ENCODE measurements around the gene TCEA2. TPM values are rescaled to one million over a fixed set of nuclear protein-coding genes. Genes with fewer than 3 reads are reported as not detected.
A peak's percentile ranks its signal among the peaks of the same experiment; 100 is the strongest.

TCEA2 gene
- total and polyA plus RNA-seq, 2 of the 13 experiments (the other 11 are each of a cell fraction or from before 2014, with no cell fraction given): 28.1 to 33.7 TPM

DNA sequence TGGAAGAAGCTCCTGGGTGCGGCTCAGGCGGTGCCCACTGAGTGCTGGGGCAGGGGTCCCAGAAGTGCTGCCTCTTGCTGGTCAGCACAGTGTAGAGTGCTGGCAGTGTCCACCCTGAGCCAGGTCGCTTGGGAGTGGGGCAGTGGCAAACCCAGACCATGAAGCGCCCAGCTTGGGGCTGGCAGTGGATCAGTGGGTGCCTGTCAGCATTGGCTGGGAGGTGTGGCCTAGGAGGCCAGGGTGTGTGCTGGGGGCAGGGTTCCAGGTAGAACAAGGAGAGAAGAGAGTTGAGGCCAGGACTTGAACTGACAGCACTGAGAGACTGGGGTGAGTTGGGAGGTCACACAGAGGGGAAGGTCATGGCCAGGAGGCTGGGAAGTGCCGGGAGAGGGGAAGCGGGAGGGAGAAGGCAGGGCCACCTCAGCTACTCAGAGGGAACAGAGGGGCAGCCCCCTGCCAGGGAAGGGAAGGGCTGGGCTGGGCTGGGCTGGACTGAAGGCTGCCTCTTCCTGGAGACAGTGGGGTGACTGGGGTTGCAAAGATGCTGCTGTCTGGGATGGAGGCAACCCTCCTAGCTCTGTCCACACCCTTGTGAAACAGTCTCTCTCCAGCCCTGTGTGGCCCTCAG lies 4.1 kb downstream of the TCEA2 start (continued):
- TF ChIP-seq AGO1 (IDR thresholded peaks at IDR 0.05; ENCODE audit: low read depth, low read length, poor library complexity, severe bottlenecking) (peak; percentile 64), EED (CRISPR knock-in tag; IDR thresholded peaks at IDR 0.05) (no peak), SIX1 (CRISPR knock-in tag; IDR thresholded peaks at IDR 0.05; ENCODE audit: borderline replicate concordance) (no peak), ZNF251 (CRISPR knock-in tag; IDR thresholded peaks at IDR 0.05) (no peak), U2AF2 (IDR thresholded peaks at IDR 0.05; ENCODE audit: low read depth, low read length) (no peak), WIZ (CRISPR knock-in tag; IDR thresholded peaks at IDR 0.05) (no peak), SYNCRIP (IDR thresholded peaks at IDR 0.05; ENCODE audit: insufficient read depth, low read depth, low read length) (no peak), ZNF557 (CRISPR knock-in tag; IDR thresholded peaks at IDR 0.05) (no peak), HNRNPLL (IDR thresholded peaks at IDR 0.05; ENCODE audit: low read depth, low read length, poor library complexity, severe bottlenecking) (no peak), CHCHD3 (CRISPR knock-in tag; IDR thresholded peaks at IDR 0.05) (no peak), ATF7 (IDR thresholded peaks at IDR 0.05) (no peak), ATF7 (CRISPR knock-in tag; IDR thresholded peaks at IDR 0.05) (no peak), NR2F2 (IDR thresholded peaks at IDR 0.05; ENCODE audit: borderline replicate concordance, low read depth) (no peak; the same call in 1 of the 2 replicates), XBP1 (CRISPR knock-in tag; IDR thresholded peaks at IDR 0.05) (no peak), EEA1 (CRISPR knock-in tag; IDR thresholded peaks at IDR 0.05; ENCODE audit: borderline replicate concordance) (0 out of 2 replicates have a peak, but pooled peaks have one; percentile 36), ZNF451 (CRISPR knock-in tag; IDR thresholded peaks at IDR 0.05) (no peak), ZNF572 (CRISPR knock-in tag; IDR thresholded peaks at IDR 0.05) (peak; percentile 25; the same call in 1 of the 2 replicates), ZKSCAN1 (IDR thresholded peaks at IDR 0.05; ENCODE audit: low read length) (no peak), SRY (CRISPR knock-in tag; IDR thresholded peaks at IDR 0.05) (no peak; the same call in 1 of the 2 replicates), ZNF615 (CRISPR knock-in tag; IDR thresholded peaks at IDR 0.05; ENCODE audit: borderline replicate concordance) (no peak), NFRKB (IDR thresholded peaks at IDR 0.05) (no peak)
- TF ChIP-seq, protein P1, sequence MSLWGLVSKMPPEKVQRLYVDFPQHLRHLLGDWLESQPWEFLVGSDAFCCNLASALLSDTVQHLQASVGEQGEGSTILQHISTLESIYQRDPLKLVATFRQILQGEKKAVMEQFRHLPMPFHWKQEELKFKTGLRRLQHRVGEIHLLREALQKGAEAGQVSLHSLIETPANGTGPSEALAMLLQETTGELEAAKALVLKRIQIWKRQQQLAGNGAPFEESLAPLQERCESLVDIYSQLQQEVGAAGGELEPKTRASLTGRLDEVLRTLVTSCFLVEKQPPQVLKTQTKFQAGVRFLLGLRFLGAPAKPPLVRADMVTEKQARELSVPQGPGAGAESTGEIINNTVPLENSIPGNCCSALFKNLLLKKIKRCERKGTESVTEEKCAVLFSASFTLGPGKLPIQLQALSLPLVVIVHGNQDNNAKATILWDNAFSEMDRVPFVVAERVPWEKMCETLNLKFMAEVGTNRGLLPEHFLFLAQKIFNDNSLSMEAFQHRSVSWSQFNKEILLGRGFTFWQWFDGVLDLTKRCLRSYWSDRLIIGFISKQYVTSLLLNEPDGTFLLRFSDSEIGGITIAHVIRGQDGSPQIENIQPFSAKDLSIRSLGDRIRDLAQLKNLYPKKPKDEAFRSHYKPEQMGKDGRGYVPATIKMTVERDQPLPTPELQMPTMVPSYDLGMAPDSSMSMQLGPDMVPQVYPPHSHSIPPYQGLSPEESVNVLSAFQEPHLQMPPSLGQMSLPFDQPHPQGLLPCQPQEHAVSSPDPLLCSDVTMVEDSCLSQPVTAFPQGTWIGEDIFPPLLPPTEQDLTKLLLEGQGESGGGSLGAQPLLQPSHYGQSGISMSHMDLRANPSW (CRISPR knock-in tag; IDR thresholded peaks at IDR 0.05; ENCODE audit: borderline replicate concordance): no peak
- TF ChIP-seq, protein P2, sequence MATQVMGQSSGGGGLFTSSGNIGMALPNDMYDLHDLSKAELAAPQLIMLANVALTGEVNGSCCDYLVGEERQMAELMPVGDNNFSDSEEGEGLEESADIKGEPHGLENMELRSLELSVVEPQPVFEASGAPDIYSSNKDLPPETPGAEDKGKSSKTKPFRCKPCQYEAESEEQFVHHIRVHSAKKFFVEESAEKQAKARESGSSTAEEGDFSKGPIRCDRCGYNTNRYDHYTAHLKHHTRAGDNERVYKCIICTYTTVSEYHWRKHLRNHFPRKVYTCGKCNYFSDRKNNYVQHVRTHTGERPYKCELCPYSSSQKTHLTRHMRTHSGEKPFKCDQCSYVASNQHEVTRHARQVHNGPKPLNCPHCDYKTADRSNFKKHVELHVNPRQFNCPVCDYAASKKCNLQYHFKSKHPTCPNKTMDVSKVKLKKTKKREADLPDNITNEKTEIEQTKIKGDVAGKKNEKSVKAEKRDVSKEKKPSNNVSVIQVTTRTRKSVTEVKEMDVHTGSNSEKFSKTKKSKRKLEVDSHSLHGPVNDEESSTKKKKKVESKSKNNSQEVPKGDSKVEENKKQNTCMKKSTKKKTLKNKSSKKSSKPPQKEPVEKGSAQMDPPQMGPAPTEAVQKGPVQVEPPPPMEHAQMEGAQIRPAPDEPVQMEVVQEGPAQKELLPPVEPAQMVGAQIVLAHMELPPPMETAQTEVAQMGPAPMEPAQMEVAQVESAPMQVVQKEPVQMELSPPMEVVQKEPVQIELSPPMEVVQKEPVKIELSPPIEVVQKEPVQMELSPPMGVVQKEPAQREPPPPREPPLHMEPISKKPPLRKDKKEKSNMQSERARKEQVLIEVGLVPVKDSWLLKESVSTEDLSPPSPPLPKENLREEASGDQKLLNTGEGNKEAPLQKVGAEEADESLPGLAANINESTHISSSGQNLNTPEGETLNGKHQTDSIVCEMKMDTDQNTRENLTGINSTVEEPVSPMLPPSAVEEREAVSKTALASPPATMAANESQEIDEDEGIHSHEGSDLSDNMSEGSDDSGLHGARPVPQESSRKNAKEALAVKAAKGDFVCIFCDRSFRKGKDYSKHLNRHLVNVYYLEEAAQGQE (IDR thresholded peaks at IDR 0.05; ENCODE audit: borderline replicate concordance in 1 of 2, low read depth in 1 of 2, low read length in 2 of 2): no peak
- TF ChIP-seq, protein P3, sequence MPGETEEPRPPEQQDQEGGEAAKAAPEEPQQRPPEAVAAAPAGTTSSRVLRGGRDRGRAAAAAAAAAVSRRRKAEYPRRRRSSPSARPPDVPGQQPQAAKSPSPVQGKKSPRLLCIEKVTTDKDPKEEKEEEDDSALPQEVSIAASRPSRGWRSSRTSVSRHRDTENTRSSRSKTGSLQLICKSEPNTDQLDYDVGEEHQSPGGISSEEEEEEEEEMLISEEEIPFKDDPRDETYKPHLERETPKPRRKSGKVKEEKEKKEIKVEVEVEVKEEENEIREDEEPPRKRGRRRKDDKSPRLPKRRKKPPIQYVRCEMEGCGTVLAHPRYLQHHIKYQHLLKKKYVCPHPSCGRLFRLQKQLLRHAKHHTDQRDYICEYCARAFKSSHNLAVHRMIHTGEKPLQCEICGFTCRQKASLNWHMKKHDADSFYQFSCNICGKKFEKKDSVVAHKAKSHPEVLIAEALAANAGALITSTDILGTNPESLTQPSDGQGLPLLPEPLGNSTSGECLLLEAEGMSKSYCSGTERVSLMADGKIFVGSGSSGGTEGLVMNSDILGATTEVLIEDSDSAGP (CRISPR knock-in tag; IDR thresholded peaks at IDR 0.05; ENCODE audit: borderline replicate concordance): peak; percentile 37; the same call in 1 of the 2 replicates
